Endothelial cell of umbilical vein (primary cell): Measurements from ENCODE around the gene GALR3. TPM values are rescaled to one million over a fixed set of nuclear protein-coding genes. Genes with fewer than 3 reads are reported as not detected.

ENCODE experiments used
- BruUV-seq: library from RNA; stranded (reverse); fragments of 400-500 nt; replicated peaks from 2 replicates; lab custom pipeline; 2021; lab: Mats Ljungman, UMichigan
- CTCF ChIA-PET: fragments of 300-600, 350-600 bp; sonication (Branson Sonifier 250); formaldehyde crosslinking; loops from one replicate; lab custom pipeline; 2021; ENCODE audit warnings: antibody characterized with exemption, inconsistent platforms; lab: Charles Lee
- POLR2A ChIA-PET: fragments of 300-600, 350-600 bp; sonication (Branson Sonifier 250); formaldehyde crosslinking; loops from one replicate; lab custom pipeline; 2021; ENCODE audit warnings: antibody characterized with exemption, inconsistent platforms; lab: Charles Lee
- DNase-seq: peaks from one replicate; pipeline ENCODE4 v3.0.0-alpha.2; 2011; ENCODE audit warnings: low read depth, low spot score
- FAIRE-seq: peaks from 2 replicates; lab custom pipeline; 2011; peaks lifted over from hg19 to GRCh38; lab: Jason Lieb, UNC
- H2AFZ ChIP-seq: 2 replicates; pipeline ENCODE4 v1.6.0; 2012; ENCODE audit warnings: low read depth, low read length, control low read depth, inconsistent platforms
- H3K27ac ChIP-seq: 2 replicates; pipeline ENCODE4 v1.5.1; 2011; ENCODE audit warnings: low read depth, mild to moderate bottlenecking, control low read depth, low read length, moderate library complexity; ENCODE audit not compliant: insufficient read depth
- H3K27me3 ChIP-seq, 2 experiments: 2 replicates each; pipeline versions ENCODE4 v1.6.0 to v1.6.1; 2011; ENCODE audit warnings: low read length in 2 of 2, mixed read lengths in 1 of 2; ENCODE audit not compliant: control insufficient read depth in 2 of 2, insufficient read depth in 2 of 2
- H3K36me3 ChIP-seq, 2 experiments: 2 replicates in 1 of 2; 3 replicates in 1 of 2; pipeline ENCODE4 v1.5.1; 2011; ENCODE audit warnings: low read length in 2 of 2, mild to moderate bottlenecking in 1 of 2, moderate library complexity in 1 of 2; ENCODE audit not compliant: control insufficient read depth in 2 of 2, insufficient read depth in 2 of 2; ENCODE audit errors: extremely low read depth in 1 of 2
- H3K4me1 ChIP-seq: 3 replicates; pipeline ENCODE4 v1.5.1; 2011; ENCODE audit warnings: mild to moderate bottlenecking, low read length; ENCODE audit not compliant: control insufficient read depth, insufficient read depth; ENCODE audit errors: extremely low read depth
- H3K4me2 ChIP-seq: 2 replicates; pipeline ENCODE4 v1.6.1; 2011; ENCODE audit warnings: low read length, control low read depth, mixed read lengths; ENCODE audit not compliant: insufficient read depth
- H3K4me3 ChIP-seq, 3 experiments: fragments of 200-600 bp in 1 of 3; sonication (generic), shearing (Covaris generic) in 1 of 3; replicated peaks in 1 of 3; 2 replicates each; pipeline ENCODE4 v1.5.1; 2011 to 2016; ENCODE audit warnings: control low read depth in 3 of 3, low read length in 3 of 3, mild to moderate bottlenecking in 2 of 3, inconsistent platforms in 1 of 3, low read depth in 1 of 3, moderate library complexity in 1 of 3; ENCODE audit not compliant: insufficient read depth in 1 of 3
- H3K79me2 ChIP-seq: 2 replicates; pipeline ENCODE4 v1.6.0; 2012; ENCODE audit warnings: low read length, inconsistent platforms; ENCODE audit not compliant: control insufficient read depth, insufficient read depth
- H3K9ac ChIP-seq: replicated peaks from 2 replicates; pipeline ENCODE3; 2011; ENCODE audit warnings: low read length, control low read depth; ENCODE audit not compliant: insufficient read depth; ENCODE audit errors: extremely low read depth
- H3K9me1 ChIP-seq: replicated peaks from 3 replicates; pipeline ENCODE4 v1.6.0; 2011; ENCODE audit warnings: mild to moderate bottlenecking, low read length; ENCODE audit not compliant: control insufficient read depth, insufficient read depth; ENCODE audit errors: extremely low read depth
- H3K9me3 ChIP-seq: replicated peaks from 2 replicates; pipeline ENCODE4 v1.5.1; 2012; ENCODE audit warnings: low read length, inconsistent platforms; ENCODE audit not compliant: control insufficient read depth, insufficient read depth
- H4K20me1 ChIP-seq: replicated peaks from 2 replicates; pipeline ENCODE3; 2011; ENCODE audit warnings: mild to moderate bottlenecking, low read length; ENCODE audit not compliant: control insufficient read depth, insufficient read depth; ENCODE audit errors: extremely low read depth
- EZH2 ChIP-seq: IDR thresholded peaks from 2 replicates; pipeline ENCODE4 v1.6.1; 2012; ENCODE audit warnings: borderline replicate concordance, low read depth, mild to moderate bottlenecking, moderate library complexity, low read length, inconsistent platforms; ENCODE audit not compliant: severe bottlenecking
- FOS ChIP-seq: IDR thresholded peaks from 2 replicates; pipeline ENCODE4 v1.6.1; 2011; ENCODE audit warnings: mild to moderate bottlenecking, low read length, moderate library complexity, borderline replicate concordance; ENCODE audit not compliant: insufficient read depth
- GATA2 ChIP-seq: IDR thresholded peaks from 2 replicates; pipeline ENCODE4 v1.7.0; 2011; ENCODE audit warnings: low read depth, mild to moderate bottlenecking, moderate library complexity, mixed read lengths, low read length; ENCODE audit not compliant: insufficient read length, insufficient read depth
- JUN ChIP-seq: IDR thresholded peaks from 2 replicates; pipeline ENCODE4 v1.6.1; 2011; ENCODE audit warnings: borderline replicate concordance, low read depth; ENCODE audit not compliant: insufficient read length, insufficient read depth
- MYC ChIP-seq: IDR thresholded peaks from one replicate; pipeline ENCODE4 v1.6.1; 2011; ENCODE audit warnings: mild to moderate bottlenecking, low read depth, low read length
- POLR2A ChIP-seq: IDR thresholded peaks from 2 replicates; pipeline ENCODE4 v1.6.1; 2012; ENCODE audit warnings: low read depth, mild to moderate bottlenecking, control low read depth, low read length
- POLR2AphosphoS5 ChIP-seq: IDR thresholded peaks from 2 replicates; pipeline ENCODE4 v1.6.1; 2012; ENCODE audit warnings: low read depth, mild to moderate bottlenecking, control low read depth, low read length, moderate library complexity; ENCODE audit not compliant: insufficient read depth
- dilution Hi-C: fragments of 300-500 bp; cut with MboI; formaldehyde crosslinking; loops from one replicate; pipeline ENCODE4 v1.15.0; 2019; ENCODE audit warnings: low sequenced_read_pairs; ENCODE audit not compliant: extremely low pct_ligation_motif_present
- intact Hi-C: fragments of 100-400 bp; cut with micrococcal nuclease; formaldehyde crosslinking; loops from one replicate; pipeline ENCODE4 v1.10.0; 2022
- polyA plus RNA-seq, 4 experiments: library from polyadenylated mRNA; depleted of rRNA in 3 of 4; stranded (reverse) in 3 of 4; unstranded in 1 of 4; fragments of >200 nt; gene quantifications; 2 replicates each; pipeline versions ENCODE4 v1.2.1 to v1.2.3, GENCODE V29; 2011 to 2012; ENCODE audit warnings: missing spikeins in 1 of 4
- total RNA-seq: library from RNA; stranded (reverse); gene quantifications from 2 replicates; pipeline ENCODE4 v1.2.3, GENCODE V29; 2021
- TF ChIP-seq, protein P1 (sequence below): IDR thresholded peaks from 2 replicates; pipeline ENCODE4 v1.6.1; 2011; ENCODE audit not compliant: insufficient read depth, insufficient read length
- TF ChIP-seq, protein P2 (sequence below), 2 donors: IDR thresholded peaks; 1 replicate in 1 of 2; 2 replicates in 1 of 2; pipeline ENCODE4 v1.5.1; 2011; ENCODE audit warnings: low read length in 2 of 2, mild to moderate bottlenecking in 2 of 2, moderate library complexity in 2 of 2, control low read depth in 1 of 2, inconsistent platforms in 1 of 2, low read depth in 1 of 2; ENCODE audit not compliant: insufficient read depth in 1 of 2; ENCODE audit errors: extremely low read depth in 1 of 2

GALR3 gene
- total and polyA plus RNA-seq, 2 donors (not counting 3 experiments of a cell fraction or from before 2014, with no cell fraction given): not detected

DNA sequence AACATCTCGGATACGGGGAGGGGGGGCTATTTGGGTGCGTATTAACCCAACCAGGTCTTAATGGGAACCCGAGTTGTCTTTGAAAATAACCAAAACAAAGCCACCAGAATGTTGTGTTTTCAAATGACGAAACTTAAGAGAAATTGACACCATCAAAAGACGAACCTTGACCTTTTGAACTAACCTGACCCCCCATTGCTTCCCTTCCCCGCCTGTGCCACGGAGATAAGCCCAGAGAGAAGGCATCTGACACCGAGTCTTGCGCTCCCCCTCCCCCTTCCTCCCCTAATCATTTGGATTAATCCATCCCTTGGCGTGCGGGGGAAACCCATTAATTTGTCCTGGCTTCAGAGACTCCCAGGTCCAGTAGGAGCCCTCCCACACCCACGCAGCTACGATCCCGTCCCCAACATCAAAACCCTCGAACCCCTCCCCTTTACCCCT, 20.0 kb upstream of the GALR3 start:
- POLR2A ChIA-PET: no interaction called here
- peak; percentile 8 for FAIRE-seq

More for the DNA sequence above, 20.0 kb upstream of the GALR3 start:
- peak; percentile 20 for DNase-seq
- Histone ChIP-seq H3K4me2 (peak overlapping the region; percentile 92), H4K20me1 (no peaks in the 10 kb centered on the region), H3K27ac (no peak overlapping the region), H3K9me3 (no peaks in the 10 kb centered on the region), H3K9ac (no peak overlapping the region), H2AFZ (peak overlapping the region; percentile 87), H3K79me2 (peaks cover 13% of the 10 kb centered on the region), H3K4me3 (peak overlapping the region in 2 of 3 experiments; percentile 66 to 72), H3K27me3 (no peaks in the 10 kb centered on the region), H3K36me3 (no peaks in the 10 kb centered on the region), H3K9me1 (no peaks in the 10 kb centered on the region), H3K4me1 (peaks cover 33% of the 10 kb centered on the region)
- no TSS peak for BruUV-seq
- TF ChIP-seq POLR2A (no peak), POLR2AphosphoS5 (no peak), MYC (no peak), GATA2 (no peak), FOS (no peak), JUN (no peak), EZH2 (no peak)
- TF ChIP-seq, protein P1, sequence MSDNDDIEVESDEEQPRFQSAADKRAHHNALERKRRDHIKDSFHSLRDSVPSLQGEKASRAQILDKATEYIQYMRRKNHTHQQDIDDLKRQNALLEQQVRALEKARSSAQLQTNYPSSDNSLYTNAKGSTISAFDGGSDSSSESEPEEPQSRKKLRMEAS: no peak
- TF ChIP-seq, protein P2, sequence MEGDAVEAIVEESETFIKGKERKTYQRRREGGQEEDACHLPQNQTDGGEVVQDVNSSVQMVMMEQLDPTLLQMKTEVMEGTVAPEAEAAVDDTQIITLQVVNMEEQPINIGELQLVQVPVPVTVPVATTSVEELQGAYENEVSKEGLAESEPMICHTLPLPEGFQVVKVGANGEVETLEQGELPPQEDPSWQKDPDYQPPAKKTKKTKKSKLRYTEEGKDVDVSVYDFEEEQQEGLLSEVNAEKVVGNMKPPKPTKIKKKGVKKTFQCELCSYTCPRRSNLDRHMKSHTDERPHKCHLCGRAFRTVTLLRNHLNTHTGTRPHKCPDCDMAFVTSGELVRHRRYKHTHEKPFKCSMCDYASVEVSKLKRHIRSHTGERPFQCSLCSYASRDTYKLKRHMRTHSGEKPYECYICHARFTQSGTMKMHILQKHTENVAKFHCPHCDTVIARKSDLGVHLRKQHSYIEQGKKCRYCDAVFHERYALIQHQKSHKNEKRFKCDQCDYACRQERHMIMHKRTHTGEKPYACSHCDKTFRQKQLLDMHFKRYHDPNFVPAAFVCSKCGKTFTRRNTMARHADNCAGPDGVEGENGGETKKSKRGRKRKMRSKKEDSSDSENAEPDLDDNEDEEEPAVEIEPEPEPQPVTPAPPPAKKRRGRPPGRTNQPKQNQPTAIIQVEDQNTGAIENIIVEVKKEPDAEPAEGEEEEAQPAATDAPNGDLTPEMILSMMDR (IDR thresholded peaks at IDR 0.05; ENCODE audit: extremely low read depth in 1 of 2, insufficient read depth in 1 of 2, low read depth in 1 of 2, low read length in 2 of 2): no peak
- intact Hi-C loops (no loop called here), dilution Hi-C loops (no loop called here)
- CTCF ChIA-PET: no interaction called here
